Measurements from ENCODE around the gene ATP2A1.
A peak's percentile ranks its signal among the peaks of the same experiment; 100 is the strongest.
"Not testable (repeated sequence)": the region's sequence is repeated elsewhere in the genome, so short reads cannot be mapped to it uniquely, and the experiment has no call there.

ATP2A1 gene

DNA sequence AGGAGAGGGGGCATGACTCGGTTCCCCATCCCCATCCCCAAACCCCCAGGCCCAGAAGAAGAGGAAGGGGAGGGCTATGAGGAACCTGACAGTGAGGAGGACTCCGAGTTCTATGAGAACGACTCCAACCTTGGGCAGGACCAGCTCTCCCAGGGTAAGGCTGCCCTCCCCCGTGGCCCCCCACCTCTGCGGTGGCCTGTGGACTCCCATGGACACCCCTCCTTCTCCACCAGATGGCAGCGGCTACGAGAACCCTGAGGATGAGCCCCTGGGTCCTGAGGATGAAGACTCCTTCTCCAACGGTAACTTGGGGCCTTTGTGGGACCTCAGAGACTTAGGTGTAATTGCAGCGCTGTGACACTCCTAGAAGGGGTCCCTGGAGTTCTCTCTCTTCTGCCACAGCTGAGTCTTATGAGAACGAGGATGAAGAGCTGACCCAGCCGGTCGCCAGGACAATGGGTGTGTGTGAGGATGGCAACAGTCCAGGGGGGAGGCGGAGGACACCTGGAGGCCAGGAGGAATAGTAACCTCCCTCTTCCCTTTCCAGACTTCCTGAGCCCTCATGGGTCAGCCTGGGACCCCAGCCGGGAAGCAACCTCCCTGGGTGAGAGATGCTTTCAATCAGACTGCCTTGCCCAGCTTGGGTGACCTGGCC is 59.1 kb downstream of the ATP2A1 start:
- H3K4me1 ChIP-seq (ENCODE audit: control insufficient read depth, insufficient read depth, low read length), result no peaks in the 10 kb centered on the region
- no peaks in the 10 kb centered on the region for H3K36me3 ChIP-seq (ENCODE audit: control insufficient read depth, insufficient read depth, low read length)

DNA sequence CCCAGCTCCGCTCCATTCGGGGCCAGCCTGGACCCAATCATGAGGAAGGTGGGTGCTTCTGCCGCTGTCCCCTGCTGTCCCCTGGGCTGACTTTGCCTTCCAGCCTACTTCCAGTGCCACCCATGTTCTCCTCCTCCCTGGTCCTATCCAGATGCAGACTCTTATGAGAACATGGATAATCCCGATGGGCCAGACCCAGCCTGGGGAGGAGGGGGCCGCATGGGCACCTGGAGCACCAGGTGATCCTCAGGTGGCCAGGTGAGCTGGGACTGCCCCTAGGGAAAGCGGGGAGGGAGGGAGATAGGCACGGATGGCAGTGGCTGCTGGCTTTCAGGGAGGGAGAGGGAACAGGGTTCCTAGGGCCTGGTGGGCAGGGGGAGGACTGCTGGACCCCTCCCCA is 60.4 kb downstream of the ATP2A1 start:
- Histone ChIP-seq H3K9ac (ENCODE audit: low read length) (no peak overlapping the region), H3K4me1 (ENCODE audit: control insufficient read depth, insufficient read depth, low read length) (no peaks in the 10 kb centered on the region), H3K36me3 (ENCODE audit: control insufficient read depth, insufficient read depth, low read length) (no peaks in the 10 kb centered on the region), H3K4me3 (ENCODE audit: low read length) (no peak overlapping the region), H3K27me3 (ENCODE audit: control insufficient read depth, insufficient read depth, low read length) (no peaks in the 10 kb centered on the region), H3K27ac (ENCODE audit: low read depth, low read length) (no peak overlapping the region)

More for the DNA sequence above, 59.1 kb downstream of the ATP2A1 start:
- H3K9ac ChIP-seq (ENCODE audit: low read length), result no peak overlapping the region
- H3K27me3 ChIP-seq (ENCODE audit: control insufficient read depth, insufficient read depth, low read length), result no peaks in the 10 kb centered on the region
- H3K27ac ChIP-seq (ENCODE audit: low read depth, low read length), result no peak overlapping the region
- no peak overlapping the region for H3K4me3 ChIP-seq (ENCODE audit: low read length)

DNA sequence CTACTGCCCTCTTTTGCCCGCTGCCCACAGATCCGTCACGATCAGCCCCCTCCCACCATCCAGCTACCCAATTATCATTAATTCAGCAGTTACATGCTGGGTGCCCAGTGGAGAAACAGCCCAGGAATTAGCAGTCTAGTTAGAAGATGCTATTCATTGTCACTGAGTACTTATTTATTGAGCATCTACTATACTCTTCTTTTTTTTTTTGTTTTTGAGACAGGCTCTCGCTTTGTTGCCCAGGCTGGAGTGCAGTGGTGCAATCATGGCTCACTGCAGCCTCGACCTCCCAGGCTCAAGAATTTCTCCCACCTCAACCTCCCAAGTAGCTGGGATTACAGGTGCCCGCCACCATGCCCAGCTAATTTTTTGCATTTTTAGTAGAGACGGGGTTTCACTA is 61.5 kb downstream of the ATP2A1 start:
- not testable (repeated sequence) for H3K4me3 ChIP-seq (ENCODE audit: low read length); H3K27ac ChIP-seq (ENCODE audit: low read depth, low read length); H3K27me3 ChIP-seq (ENCODE audit: control insufficient read depth, insufficient read depth, low read length); H3K36me3 ChIP-seq (ENCODE audit: control insufficient read depth, insufficient read depth, low read length); H3K4me1 ChIP-seq (ENCODE audit: control insufficient read depth, insufficient read depth, low read length); H3K9ac ChIP-seq (ENCODE audit: low read length)

DNA sequence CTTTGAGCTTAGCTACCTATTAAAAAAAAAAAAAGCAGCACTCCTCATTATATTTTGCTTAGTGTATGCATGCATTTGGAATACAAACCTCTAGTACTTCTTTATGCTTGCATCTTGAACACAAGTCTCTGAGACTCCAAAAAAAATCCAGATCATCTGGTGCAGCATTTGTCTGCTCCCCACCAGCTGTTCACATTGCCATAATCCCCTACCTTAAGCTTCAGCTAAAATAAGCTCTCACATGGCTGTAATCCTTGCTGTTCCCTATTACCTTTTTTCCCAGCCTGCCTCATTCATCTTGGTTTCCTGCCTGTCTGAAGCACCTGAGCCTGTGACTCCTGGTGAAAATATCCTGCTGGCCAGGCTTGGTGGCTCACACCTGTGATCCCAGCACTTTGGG is 65.0 kb downstream of the ATP2A1 start:
- Histone ChIP-seq H3K4me1 (ENCODE audit: control insufficient read depth, insufficient read depth, low read length) (peaks cover 5% of the 10 kb centered on the region), H3K27me3 (ENCODE audit: control insufficient read depth, insufficient read depth, low read length) (no peaks in the 10 kb centered on the region), H3K9ac (ENCODE audit: low read length) (no peak overlapping the region), H3K36me3 (ENCODE audit: control insufficient read depth, insufficient read depth, low read length) (no peaks in the 10 kb centered on the region), H3K27ac (ENCODE audit: low read depth, low read length) (no peak overlapping the region), H3K4me3 (ENCODE audit: low read length) (no peak overlapping the region)

DNA sequence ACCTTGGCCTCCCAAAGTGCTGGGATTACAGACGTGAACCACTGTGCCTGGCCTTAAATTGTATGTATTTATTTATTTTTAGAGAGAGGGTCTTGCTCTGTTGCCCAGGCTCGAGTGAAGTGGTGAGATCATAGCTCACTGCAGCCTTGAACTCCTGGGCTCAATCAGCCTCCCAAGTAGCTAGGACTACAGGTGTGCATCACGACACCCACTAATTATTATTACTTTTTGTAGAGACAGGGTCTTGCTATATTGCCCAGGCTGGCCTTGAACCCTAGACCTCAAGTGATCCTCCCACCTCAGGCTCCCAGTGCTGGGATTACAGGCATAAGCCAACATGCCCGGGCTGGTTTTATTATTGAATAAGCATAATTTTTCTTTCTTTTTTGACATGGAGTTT is 68.4 kb downstream of the ATP2A1 start:
- Histone ChIP-seq H3K4me1 (ENCODE audit: control insufficient read depth, insufficient read depth, low read length) (peaks cover 8% of the 10 kb centered on the region), H3K9ac (ENCODE audit: low read length) (no peak overlapping the region), H3K36me3 (ENCODE audit: control insufficient read depth, insufficient read depth, low read length) (no peaks in the 10 kb centered on the region), H3K27ac (ENCODE audit: low read depth, low read length) (no peak overlapping the region), H3K4me3 (ENCODE audit: low read length) (no peak overlapping the region), H3K27me3 (ENCODE audit: control insufficient read depth, insufficient read depth, low read length) (no peaks in the 10 kb centered on the region)

DNA sequence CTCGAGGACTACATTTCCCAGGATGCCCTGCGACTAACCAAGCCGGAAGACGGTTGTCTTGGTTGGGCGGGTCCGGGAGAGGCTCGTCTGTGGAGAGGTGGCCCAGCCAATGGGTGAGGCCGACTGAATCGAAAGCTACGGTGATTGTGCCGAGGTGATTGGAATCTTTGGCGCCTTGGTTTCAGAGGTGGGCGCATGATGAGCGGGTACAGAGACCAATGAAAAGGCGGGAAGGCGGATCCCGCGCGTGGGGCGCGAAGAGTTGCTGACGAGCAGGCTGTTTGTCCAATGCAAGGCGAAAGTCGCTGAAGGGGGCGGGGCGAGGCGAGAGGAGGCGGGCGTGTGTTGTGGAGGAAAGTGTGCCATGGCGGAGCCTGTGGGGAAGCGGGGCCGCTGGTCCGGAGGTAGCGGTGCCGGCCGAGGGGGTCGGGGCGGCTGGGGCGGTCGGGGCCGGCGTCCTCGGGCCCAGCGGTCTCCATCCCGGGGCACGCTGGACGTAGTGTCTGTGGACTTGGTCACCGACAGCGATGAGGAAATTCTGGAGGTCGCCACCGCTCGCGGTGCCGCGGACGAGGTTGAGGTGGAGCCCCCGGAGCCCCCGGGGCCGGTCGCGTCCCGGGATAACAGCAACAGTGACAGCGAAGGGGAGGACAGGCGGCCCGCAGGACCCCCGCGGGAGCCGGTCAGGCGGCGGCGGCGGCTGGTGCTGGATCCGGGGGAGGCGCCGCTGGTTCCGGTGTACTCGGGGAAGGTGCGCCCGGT is 72.5 kb downstream of the ATP2A1 start, which contains the start of gene NFATC2IP:
Gene NFATC2IP, plus strand, starts transcription at position 290 of the 762 bp plus-strand sequence. Its CDS starts 75 bp downstream, at position 365.
- H3K4me3 ChIP-seq (ENCODE audit: low read length), result peak within 1 kb of the TSS; percentile 86
- H3K27ac ChIP-seq (ENCODE audit: low read depth, low read length), result peak within 1 kb of the TSS; percentile 78
- peaks cover 15% of the 10 kb centered on the region for H3K36me3 ChIP-seq (ENCODE audit: control insufficient read depth, insufficient read depth, low read length)
- peaks cover 9% of the 10 kb centered on the region for H3K4me1 ChIP-seq (ENCODE audit: control insufficient read depth, insufficient read depth, low read length)
- H3K9ac ChIP-seq (ENCODE audit: low read length), result peak within 1 kb of the TSS; percentile 62
- H3K27me3 ChIP-seq (ENCODE audit: control insufficient read depth, insufficient read depth, low read length), result no peaks in the 10 kb centered on the region

DNA sequence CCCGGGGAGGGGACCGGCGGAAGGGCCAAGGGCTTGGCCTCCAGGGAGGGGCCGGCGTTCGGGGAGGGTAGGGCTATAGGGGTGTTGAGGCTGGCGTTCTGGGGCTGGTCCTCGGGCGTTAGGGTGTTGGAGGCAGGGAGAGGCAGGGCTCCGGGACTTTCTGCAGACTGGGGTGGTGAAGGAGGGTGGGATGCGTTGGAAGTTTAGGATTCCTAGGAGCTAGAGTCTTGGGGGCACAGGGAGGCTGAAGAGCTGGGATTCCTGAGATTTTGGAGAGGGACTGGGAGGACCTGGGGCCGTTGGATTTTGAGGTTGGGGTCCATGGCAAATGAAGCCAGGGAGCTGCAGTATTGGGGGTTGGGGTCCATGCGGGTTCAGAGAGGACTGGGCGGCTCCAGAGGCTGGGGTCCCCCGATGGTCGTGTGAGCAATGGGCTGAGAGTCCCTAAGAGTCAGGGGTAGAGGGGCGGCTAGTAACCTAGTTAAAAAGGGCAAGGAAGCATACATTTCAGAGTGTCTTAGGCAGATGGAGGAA is 73.2 kb downstream of the ATP2A1 start:
- H3K27ac ChIP-seq (ENCODE audit: low read depth, low read length), result no peak overlapping the region
- H3K36me3 ChIP-seq (ENCODE audit: control insufficient read depth, insufficient read depth, low read length), result peaks cover 21% of the 10 kb centered on the region
- H3K4me3 ChIP-seq (ENCODE audit: low read length), result peak overlapping the region; percentile 86
- H3K27me3 ChIP-seq (ENCODE audit: control insufficient read depth, insufficient read depth, low read length), result no peaks in the 10 kb centered on the region
- H3K4me1 ChIP-seq (ENCODE audit: control insufficient read depth, insufficient read depth, low read length), result peaks cover 8% of the 10 kb centered on the region
- peak overlapping the region; percentile 62 for H3K9ac ChIP-seq (ENCODE audit: low read length)

Data from rectal smooth muscle tissue (tissue), 1 donor.